SK-N-SH treated with all-trans-retinoic acid at 6 μM for 48 hours (cell line): Measurements from ENCODE around the gene BABAM2.

ENCODE experiments used
- ATAC-seq: fragments of 200-7000 bp; cut with Tn5 transposase; 3 replicates; pipeline ENCODE4 v1.9.1; 2020; ENCODE audit warnings: mild to moderate bottlenecking, moderate library complexity
- ARNTL ChIP-seq: fragments of 450-650 bp; formaldehyde crosslinking; IDR thresholded peaks from 2 replicates; pipeline ENCODE4 v1.5.0; 2020; ENCODE audit warnings: low read depth, mild to moderate bottlenecking, moderate library complexity, borderline replicate concordance
- CSDC2 ChIP-seq: fragments of 250-450 bp; sonication (Bioruptor Pico); IDR thresholded peaks from 2 replicates; pipeline ENCODE4 v1.5.0; 2020; ENCODE audit warnings: mild to moderate bottlenecking, moderate library complexity
- ESRRG ChIP-seq: fragments of 250-450 bp; sonication (Bioruptor Pico); IDR thresholded peaks from 2 replicates; pipeline ENCODE4 v1.6.1; 2021; ENCODE audit warnings: mild to moderate bottlenecking
- GLIS3 ChIP-seq: fragments of 250-450 bp; sonication (Bioruptor Pico); IDR thresholded peaks from 2 replicates; pipeline ENCODE4 v1.5.0; 2020; ENCODE audit warnings: mild to moderate bottlenecking, moderate library complexity
- ISL1 ChIP-seq: fragments of 250-450 bp; sonication (Bioruptor Pico); IDR thresholded peaks from 2 replicates; pipeline ENCODE4 v2.1.2; 2022; ENCODE audit warnings: mild to moderate bottlenecking, moderate library complexity
- OSR1 ChIP-seq: fragments of 250-450 bp; sonication (Bioruptor Pico); IDR thresholded peaks from 2 replicates; pipeline ENCODE4 v1.8.0; 2022; ENCODE audit warnings: moderate library complexity, mild to moderate bottlenecking, inconsistent platforms
- PATZ1 ChIP-seq: fragments of 250-450 bp; sonication (Bioruptor Pico); IDR thresholded peaks from 2 replicates; pipeline ENCODE4 v1.8.0; 2020; ENCODE audit warnings: mild to moderate bottlenecking, moderate library complexity, borderline replicate concordance
- POU6F1 ChIP-seq: fragments of 250-450 bp; sonication (Bioruptor Pico); IDR thresholded peaks from 2 replicates; pipeline ENCODE4 v1.8.0; 2021; ENCODE audit warnings: low read depth, mild to moderate bottlenecking, moderate library complexity, borderline replicate concordance
- PPARA ChIP-seq: fragments of 250-450 bp; sonication (Bioruptor Pico); IDR thresholded peaks from 2 replicates; pipeline ENCODE4 v1.5.0; 2020; ENCODE audit warnings: mild to moderate bottlenecking, borderline replicate concordance
- RARB ChIP-seq: fragments of 250-450 bp; sonication (Bioruptor Pico); IDR thresholded peaks from 2 replicates; pipeline ENCODE4 v1.8.0; 2021; ENCODE audit warnings: mild to moderate bottlenecking, moderate library complexity
- TCF4 ChIP-seq: fragments of 250-450 bp; sonication (Bioruptor Pico); IDR thresholded peaks from 2 replicates; pipeline ENCODE4 v1.8.0; 2021; ENCODE audit warnings: mild to moderate bottlenecking, moderate library complexity, borderline replicate concordance
- TOX ChIP-seq: fragments of 250-450 bp; sonication (Bioruptor Pico); IDR thresholded peaks from 2 replicates; pipeline ENCODE4 v1.8.0; 2021; ENCODE audit warnings: mild to moderate bottlenecking, moderate library complexity, borderline replicate concordance
- TSHZ2 ChIP-seq: fragments of 250-450 bp; sonication (Bioruptor Pico); IDR thresholded peaks from 2 replicates; pipeline ENCODE4 v1.5.0; 2020; ENCODE audit warnings: mild to moderate bottlenecking, moderate library complexity
- ZC3H10 ChIP-seq: fragments of 250-450 bp; sonication (Bioruptor Pico); IDR thresholded peaks from 2 replicates; pipeline ENCODE4 v1.5.1; 2021; ENCODE audit warnings: mild to moderate bottlenecking, moderate library complexity
- ZFP3 ChIP-seq: fragments of 250-450 bp; sonication (Bioruptor Pico); IDR thresholded peaks from 2 replicates; pipeline ENCODE4 v1.5.0; 2020; ENCODE audit warnings: mild to moderate bottlenecking, moderate library complexity
- ZNF565 ChIP-seq: fragments of 450-650 bp; formaldehyde crosslinking; conservative IDR thresholded peaks from 2 replicates; pipeline ENCODE4 v1.5.0; 2020; ENCODE audit warnings: low read depth, mild to moderate bottlenecking, moderate library complexity
- ZNF70 ChIP-seq: fragments of 450-650 bp; formaldehyde crosslinking; IDR thresholded peaks from 2 replicates; pipeline ENCODE4 v1.5.0; 2020; ENCODE audit warnings: mild to moderate bottlenecking, moderate library complexity
- ZNF8 ChIP-seq: fragments of 450-650 bp; formaldehyde crosslinking; IDR thresholded peaks from 2 replicates; pipeline ENCODE4 v1.5.0; 2020; ENCODE audit warnings: mild to moderate bottlenecking, moderate library complexity
- TF ChIP-seq, protein P1 (sequence below): fragments of 250-450 bp; sonication (Bioruptor Pico); IDR thresholded peaks from 2 replicates; pipeline ENCODE4 v1.5.1; 2021; ENCODE audit warnings: mild to moderate bottlenecking, moderate library complexity

The BABAM2 gene

DNA sequence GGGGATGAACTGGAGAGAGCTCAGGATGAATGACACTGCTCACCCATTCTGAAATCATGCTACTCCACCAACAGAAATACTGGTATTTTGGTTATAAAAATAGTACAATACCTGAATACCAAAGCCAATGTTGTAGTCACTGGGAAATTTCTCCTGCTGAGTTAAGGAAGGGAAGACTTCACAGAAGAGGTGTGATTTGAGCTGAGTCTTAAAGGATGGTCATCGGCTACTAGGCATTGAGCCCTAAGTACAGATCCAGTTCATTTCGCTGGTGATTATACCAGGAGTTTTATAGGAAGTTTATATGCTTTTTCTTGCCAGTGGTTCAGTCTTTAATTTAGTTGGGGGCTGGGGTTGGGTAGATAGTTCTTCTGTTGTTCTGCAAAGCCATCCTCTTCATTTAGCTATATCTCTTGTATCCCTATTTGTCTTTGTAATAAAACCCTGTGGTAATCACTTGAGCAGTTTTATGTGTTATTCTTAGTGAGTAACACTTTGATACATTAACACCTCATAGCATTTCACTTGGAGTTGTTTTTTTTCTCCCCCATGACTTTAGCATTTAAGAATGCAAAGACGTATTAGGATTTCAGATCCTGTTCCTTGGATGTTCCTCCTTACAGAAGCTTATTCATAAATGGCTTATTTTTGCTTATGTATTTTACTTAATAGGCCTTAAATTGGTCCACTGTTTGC, 262.2 kb downstream of the BABAM2 start:
- no peak for ATAC-seq
- TF ChIP-seq ISL1 (CRISPR knock-in tag) (no peak), ZNF70 (no peak), RARB (CRISPR knock-in tag) (no peak), TOX (CRISPR knock-in tag) (no peak), ZNF8 (CRISPR knock-in tag) (no peak), ZNF565 (CRISPR knock-in tag) (no peak), POU6F1 (CRISPR knock-in tag) (no peak), PATZ1 (CRISPR knock-in tag) (no peak), PPARA (no peak), CSDC2 (CRISPR knock-in tag) (no peak), OSR1 (no peak), ZFP3 (CRISPR knock-in tag) (no peak)

DNA sequence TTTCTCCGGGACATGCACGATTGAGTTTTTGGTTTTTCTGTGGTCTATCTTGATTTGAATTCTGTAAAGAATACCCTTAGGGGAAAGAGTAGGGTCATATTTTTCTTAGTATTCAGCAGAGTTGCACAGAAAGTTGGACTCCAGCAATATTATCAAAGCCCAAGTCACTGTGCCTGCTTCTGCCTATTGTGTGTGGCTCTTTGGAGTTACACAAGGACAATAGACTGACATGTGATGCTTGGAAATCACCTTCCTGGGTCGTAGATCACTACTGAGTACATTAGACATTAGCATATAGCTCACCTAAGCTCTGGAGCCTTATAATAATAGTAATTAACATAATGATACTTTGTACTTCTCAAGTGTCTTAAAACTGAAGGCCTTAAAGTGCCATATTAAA, 263.3 kb downstream of the BABAM2 start:
- TF ChIP-seq ZNF70 (no peak), ZNF565 (CRISPR knock-in tag) (no peak), GLIS3 (CRISPR knock-in tag) (no peak), ISL1 (CRISPR knock-in tag) (no peak), RARB (CRISPR knock-in tag) (no peak), TCF4 (CRISPR knock-in tag) (no peak), OSR1 (no peak), TSHZ2 (no peak), ZFP3 (CRISPR knock-in tag) (no peak), ARNTL (CRISPR knock-in tag) (no peak), ESRRG (CRISPR knock-in tag) (no peak), ZNF8 (CRISPR knock-in tag) (no peak), POU6F1 (CRISPR knock-in tag) (no peak), TOX (CRISPR knock-in tag) (no peak), ZC3H10 (no peak), PATZ1 (CRISPR knock-in tag) (no peak)
- TF ChIP-seq, protein P1, sequence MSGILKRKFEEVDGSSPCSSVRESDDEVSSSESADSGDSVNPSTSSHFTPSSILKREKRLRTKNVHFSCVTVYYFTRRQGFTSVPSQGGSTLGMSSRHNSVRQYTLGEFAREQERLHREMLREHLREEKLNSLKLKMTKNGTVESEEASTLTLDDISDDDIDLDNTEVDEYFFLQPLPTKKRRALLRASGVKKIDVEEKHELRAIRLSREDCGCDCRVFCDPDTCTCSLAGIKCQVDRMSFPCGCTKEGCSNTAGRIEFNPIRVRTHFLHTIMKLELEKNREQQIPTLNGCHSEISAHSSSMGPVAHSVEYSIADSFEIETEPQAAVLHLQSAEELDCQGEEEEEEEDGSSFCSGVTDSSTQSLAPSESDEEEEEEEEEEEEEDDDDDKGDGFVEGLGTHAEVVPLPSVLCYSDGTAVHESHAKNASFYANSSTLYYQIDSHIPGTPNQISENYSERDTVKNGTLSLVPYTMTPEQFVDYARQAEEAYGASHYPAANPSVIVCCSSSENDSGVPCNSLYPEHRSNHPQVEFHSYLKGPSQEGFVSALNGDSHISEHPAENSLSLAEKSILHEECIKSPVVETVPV (CRISPR knock-in tag): no peak
- no peak for ATAC-seq
